GM23338 (cell line): ENCODE results near the gene KCNH8.

Experiments used
- CREB1 ChIP-seq: fragments of 250-450 bp; sonication (Bioruptor Pico); IDR thresholded peaks from 2 replicates; pipeline ENCODE4 v1.5.0; 2020; ENCODE audit warnings: low read depth, mild to moderate bottlenecking, moderate library complexity
- CTCF ChIP-seq, 2 experiments: fragments of 200-600 bp in 1 of 2; sonication (generic) in 1 of 2; conservative IDR thresholded peaks; 2 replicates each; pipeline versions ENCODE4 v1.5.1 to v1.6.1; 2016 to 2017; ENCODE audit warnings: antibody characterized with exemption in 2 of 2, low read depth in 2 of 2, mild to moderate bottlenecking in 2 of 2, moderate library complexity in 1 of 2
- POLR2AphosphoS5 ChIP-seq: IDR thresholded peaks from 2 replicates; pipeline ENCODE4 v1.6.1; 2016; ENCODE audit warnings: antibody characterized with exemption, low read depth

- TF ChIP-seq CTCF (conservative IDR thresholded peaks at IDR 0.05; ENCODE audit: low read depth in 2 of 2) (peak; percentile 54 to 72), POLR2AphosphoS5 (no peak), CREB1 (no peak)
Measured at GRCh38 chr3:19256313-19256712, 108.0 kb downstream of the KCNH8 start.
